NT2/D1 (cell line): ENCODE results near the gene MIXL1.

Source experiments
- YY1 ChIP-seq: IDR thresholded peaks from 2 replicates; pipeline ENCODE4 v1.6.1; 2011; ENCODE audit not compliant: insufficient read length, insufficient read depth
- ZNF274 ChIP-seq: IDR thresholded peaks from 2 replicates; pipeline ENCODE4 v1.6.1; 2011; ENCODE audit warnings: mild to moderate bottlenecking, low read depth, low read length

GRCh38 chr1:226276077-226276682 lies 52.7 kb downstream of the MIXL1 start:
- TF ChIP-seq ZNF274 (no peak), YY1 (no peak)
